HG02938 (cell line): ENCODE data around the gene MLLT1.
"Not testable (repeated sequence)": the region's sequence is repeated elsewhere in the genome, so short reads cannot be mapped to it uniquely, and the experiment has no call there.

Experiments used
- ATAC-seq: cut with Tn5 transposase; IDR thresholded peaks from one replicate; pipeline ENCODE4 v1.9.1; 2021; ENCODE audit warnings: mild to moderate bottlenecking, moderate library complexity; ENCODE audit not compliant: unreplicated experiment

Gene MLLT1, protein sequence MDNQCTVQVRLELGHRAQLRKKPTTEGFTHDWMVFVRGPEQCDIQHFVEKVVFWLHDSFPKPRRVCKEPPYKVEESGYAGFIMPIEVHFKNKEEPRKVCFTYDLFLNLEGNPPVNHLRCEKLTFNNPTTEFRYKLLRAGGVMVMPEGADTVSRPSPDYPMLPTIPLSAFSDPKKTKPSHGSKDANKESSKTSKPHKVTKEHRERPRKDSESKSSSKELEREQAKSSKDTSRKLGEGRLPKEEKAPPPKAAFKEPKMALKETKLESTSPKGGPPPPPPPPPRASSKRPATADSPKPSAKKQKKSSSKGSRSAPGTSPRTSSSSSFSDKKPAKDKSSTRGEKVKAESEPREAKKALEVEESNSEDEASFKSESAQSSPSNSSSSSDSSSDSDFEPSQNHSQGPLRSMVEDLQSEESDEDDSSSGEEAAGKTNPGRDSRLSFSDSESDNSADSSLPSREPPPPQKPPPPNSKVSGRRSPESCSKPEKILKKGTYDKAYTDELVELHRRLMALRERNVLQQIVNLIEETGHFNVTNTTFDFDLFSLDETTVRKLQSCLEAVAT

DNA sequence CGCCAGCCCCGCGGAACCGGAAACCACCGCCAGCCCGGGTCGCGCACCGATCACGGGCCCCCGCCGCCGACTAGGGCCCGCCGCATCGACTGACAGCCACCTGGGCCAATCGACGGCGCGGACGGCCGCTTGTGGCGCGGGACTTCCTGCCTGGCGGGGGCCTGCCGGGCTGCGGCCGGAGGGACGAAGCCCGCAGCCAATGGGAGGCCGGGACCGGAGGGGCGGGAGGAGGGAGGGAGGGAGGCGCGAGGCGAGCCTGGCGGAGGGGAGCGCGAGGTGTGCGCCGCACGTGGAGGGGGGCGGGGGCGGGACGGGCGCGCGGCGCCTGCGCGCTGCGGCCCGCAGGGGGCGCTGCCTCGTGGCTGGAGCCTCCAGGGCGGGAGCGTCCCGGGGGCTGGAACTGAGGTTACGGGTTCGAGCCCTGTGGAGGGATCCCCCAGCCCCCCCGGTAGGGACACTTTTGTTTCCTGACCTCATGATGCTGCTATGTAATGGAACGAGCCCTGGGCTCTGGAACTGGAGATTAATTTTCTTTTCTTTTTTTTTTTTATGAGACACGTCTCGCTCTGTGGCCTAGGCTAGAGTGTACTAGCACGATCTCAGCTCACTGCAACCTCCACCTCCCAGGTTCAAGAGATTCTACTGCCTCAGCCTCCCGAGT, at the start of gene MLLT1:
Gene MLLT1, minus strand, starts transcription at position 45 of the 661 bp plus-strand sequence. CDS start 191 bp downstream, outside the sequence.
- ATAC-seq = peak; percentile 70

GRCh38 chr19:6326815-6327214, 47.0 kb upstream of the MLLT1 start:
- no peak for ATAC-seq

GRCh38 chr19:6325614-6326013, 45.8 kb upstream of the MLLT1 start:
- no peak for ATAC-seq

DNA sequence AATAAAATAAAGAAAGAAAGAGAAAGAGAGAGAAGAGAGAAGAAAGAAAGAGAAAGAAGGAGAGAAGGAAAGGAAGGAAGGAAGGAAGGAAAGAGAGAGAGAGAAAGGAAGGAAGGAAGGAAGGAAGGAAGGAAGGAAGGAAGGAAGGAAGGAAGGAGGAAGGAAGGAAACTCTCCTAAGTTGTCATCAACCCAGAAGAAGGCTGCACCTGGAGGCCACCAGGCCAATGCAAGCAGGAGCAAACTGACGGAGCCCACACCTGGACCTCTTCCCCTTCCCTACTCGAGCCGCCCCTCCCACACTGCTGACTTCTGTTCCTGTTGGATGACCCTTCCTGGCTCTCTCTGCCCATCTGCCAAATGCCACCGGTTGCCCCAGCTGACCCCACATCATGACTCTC, 45.0 kb upstream of the MLLT1 start:
- ATAC-seq = no peak

DNA sequence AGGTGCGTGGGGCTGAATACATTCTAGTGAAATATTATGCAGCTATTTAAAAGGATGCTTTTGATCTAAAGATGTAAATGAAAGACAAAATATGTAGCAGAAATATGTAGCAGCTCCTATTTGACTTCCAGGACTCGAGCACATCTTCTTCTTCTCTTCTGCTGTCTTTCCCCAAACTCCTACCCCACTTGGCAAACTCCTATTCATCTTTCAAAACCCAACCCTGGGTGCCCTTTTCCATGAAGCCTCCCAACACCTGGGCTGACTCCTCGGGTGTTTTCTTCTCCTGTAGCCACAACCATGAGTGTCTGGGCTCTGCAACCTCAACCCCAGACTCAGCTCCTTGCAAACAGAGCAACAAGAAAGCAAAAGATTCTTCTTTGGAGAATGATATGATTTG, 42.5 kb upstream of the MLLT1 start:
- no peak for ATAC-seq

DNA sequence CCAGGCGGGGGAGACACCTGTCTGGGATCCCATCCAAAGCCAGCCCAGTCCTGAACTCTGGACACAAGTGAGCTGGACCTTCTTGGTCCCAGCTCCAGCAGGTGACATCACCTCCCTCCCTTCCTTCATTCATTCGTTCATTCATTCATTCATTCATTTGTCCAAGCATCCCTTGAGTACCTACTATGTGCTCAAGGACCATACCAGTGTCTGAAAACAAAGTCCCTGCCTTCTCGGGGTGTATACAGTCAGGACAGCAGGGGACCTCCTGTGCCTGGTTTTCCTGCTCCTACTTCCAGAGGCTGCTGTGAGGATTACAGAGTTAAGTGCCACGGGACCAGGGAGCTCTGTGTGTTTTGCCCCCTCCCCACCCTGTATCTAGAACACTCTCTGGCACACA, 39.6 kb upstream of the MLLT1 start:
- ATAC-seq = no peak

DNA sequence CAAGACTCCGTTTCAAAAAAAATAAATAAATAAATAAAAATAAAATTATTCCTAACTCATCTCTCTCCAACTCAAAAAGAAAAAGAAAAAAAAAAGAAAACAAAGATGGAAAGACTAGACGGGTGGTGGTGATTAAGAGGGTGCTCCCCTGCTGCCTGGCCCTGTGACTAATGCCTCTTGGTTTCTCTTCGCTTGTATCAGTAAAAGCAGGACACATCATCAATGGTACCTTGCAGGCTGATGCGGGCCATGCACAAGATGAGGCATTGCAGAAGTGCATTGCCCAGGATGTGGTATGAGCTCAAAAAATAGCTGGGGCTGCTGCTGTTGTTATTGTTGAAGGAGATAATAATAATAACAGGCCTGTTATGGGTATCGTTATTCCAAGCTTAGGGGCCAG, 39.0 kb upstream of the MLLT1 start:
- ATAC-seq = no peak

DNA sequence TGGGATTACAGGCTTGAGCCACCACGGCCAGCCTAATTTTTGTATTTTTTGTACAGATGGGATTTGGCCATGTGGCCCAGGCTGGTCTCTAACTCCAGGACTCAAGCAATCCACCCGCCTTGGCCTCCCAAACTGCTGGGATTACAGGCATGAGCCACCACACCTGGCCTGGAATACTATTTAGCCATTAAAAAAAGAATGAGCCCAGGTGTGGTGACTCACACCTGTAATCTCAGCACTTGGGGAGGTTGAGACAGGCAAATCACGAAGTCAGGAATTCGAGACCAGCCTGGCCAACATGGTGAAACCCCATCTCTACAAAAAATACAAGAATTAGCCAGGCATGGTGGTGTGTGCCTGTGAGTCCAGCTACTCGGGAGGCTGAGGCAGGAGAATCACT, 35.9 kb upstream of the MLLT1 start:
- ATAC-seq = not testable (repeated sequence)

DNA sequence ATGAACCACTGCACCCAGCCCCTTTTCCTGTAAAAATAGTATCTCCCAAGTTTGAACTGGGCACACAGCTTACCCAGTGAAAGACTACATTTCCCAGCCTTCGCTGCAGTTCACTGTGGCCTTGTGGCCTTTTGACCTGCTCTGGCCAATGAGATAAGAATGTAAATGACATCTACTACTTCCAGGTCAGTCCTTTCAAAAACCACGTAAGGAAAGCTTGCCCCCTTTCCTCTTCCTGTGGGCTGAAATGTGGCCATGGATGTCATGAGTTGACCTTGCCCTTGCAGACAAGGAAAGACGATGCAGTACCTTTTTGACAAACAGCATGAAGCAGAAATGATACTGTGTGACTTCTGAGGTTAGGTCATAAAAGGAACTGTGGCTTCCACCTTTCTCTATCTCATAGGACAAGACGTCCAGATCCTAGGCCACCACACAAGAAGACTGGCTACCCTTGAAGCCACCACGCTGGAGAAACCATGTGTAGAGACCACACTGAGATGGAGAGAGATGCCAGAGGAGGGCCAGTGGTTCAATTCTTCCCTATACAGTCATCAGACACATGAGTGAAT, 33.7 kb upstream of the MLLT1 start:
- ATAC-seq = no peak

- ATAC-seq = no peak
Measured at GRCh38 chr19:6312018-6312417, 32.2 kb upstream of the MLLT1 start.

DNA sequence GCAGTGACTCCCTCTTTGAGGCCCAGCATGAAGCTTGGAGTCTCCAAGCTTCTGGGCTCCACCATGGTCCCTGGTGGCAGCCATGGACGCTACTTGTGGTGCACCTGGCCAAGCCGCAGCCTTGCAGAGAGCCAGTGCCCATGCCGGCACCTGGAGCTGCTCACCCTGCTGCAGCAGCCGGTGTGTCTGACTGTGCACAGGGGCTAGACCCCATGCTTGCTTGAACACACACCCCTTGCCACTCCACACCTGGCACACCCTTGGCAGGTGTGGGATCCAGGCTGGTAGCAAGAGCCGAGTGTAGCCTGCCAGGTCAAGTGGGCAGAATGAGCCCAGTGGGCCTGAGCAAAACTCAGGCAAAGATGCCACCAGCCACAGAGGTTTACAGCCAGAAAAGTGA, 18.6 kb upstream of the MLLT1 start:
- ATAC-seq = no peak

DNA sequence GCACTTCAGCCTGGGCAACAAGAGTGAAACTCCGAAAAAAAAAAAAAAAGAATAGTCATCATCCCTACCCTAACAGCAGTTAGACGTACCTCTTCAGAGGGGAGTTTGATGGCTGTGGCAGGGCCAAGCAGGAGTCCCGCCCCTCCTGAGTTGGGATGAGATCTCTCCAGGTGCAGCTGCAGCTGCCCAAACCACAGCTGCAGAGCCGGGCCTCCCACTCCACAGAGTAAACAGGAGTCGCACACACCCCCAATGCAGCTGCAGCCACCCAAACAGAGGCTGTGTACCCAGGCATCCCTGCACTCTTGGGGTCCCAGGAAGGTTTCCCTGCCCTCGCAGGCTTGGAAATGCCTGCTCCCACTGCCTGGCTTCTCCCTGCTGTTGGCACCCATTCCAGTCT, 17.4 kb upstream of the MLLT1 start:
- no peak for ATAC-seq

DNA sequence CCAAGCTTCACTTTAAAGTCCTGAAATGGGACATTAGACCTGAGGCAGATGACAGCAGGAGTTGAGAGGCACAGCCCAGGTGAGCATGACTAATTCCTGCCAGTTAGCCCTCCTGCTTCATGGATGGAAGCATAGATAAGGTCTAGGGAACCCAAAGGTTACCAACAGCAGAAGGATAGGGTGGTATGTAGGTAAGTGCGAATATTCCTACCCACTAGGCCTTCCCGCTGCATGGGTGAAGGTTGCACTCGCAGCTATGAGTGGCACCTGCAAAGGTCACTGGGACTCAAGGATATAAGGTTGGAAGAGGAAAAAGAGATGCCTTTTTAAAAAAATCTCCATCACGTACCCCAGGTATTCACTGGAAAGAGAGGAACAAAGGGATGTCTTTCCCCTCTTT, 12.2 kb upstream of the MLLT1 start:
- no peak for ATAC-seq

DNA sequence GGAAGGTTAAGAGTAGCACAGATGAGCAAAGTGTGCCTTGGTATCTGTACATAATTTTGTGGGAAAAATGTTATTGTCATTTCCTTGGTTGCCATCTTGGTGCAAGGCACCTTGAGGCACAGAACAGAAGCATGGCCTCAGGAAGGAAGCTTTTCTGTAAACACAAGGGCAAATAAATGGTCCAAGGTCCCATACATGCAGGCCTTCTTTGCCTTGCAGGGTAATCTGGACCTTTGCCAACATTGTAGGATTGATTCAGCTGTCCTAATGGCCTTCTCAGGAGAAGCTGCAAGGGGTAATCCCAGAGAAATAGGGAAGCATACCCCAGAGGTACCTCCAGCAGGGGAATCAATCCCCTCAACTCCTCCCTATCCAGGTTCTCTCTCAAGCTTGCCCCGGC, 9.0 kb upstream of the MLLT1 start:
- no peak for ATAC-seq

- no peak for ATAC-seq
Measured at GRCh38 chr19:6287269-6287885, 7.6 kb upstream of the MLLT1 start.

- no peak for ATAC-seq
Measured at GRCh38 chr19:6286676-6287075, 6.9 kb upstream of the MLLT1 start.

- ATAC-seq = not testable (repeated sequence)
Measured at GRCh38 chr19:6282393-6282792, 2.6 kb upstream of the MLLT1 start.

DNA sequence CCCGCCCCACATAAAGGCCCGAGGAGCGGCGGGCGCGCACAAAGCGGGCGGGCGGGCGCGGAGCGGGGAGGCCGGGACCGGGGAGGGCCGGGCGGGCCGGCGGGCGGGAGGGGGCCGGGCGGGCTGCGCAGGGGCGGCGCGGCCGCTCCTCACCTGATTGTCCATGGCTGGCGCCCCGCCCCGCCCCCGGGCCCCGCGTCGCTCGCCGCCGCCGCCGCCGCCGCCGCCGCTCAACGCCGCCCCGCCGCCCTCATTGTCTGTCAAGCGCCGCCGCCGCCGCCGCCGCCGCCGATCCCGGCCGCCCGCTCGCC, 200 bp downstream of the MLLT1 start:
- no peak for ATAC-seq

- ATAC-seq = no peak
Measured at GRCh38 chr19:6278740-6279619, 795 bp downstream of the MLLT1 start.

- ATAC-seq = no peak
Measured at GRCh38 chr19:6278051-6278450, 1.7 kb downstream of the MLLT1 start.

DNA sequence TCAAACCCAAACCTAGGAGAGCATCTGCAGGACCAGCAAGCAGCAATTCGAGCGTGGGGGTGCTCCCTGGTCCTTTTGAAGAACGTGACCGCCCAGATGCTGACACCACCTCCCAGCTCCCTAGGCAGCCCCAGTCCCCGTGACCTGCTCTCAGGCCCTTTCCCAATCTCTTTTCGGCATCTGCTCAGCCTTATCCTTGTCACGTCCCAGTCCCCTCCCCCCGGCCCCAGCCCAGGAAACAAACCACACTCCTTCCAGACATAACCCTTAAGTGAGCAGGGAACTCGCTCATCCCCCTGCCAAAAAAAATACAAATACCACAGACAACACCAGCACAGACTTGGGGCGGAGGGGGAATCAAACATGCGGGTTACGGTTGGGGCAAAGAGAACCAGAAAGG, 3.3 kb downstream of the MLLT1 start:
- ATAC-seq = no peak
